NCI-H748 treated with DMSO at 0.1 percent for 48 hours (cell line): ENCODE measurements around the gene COQ8B.
"Not testable (repeated sequence)": the region's sequence is repeated elsewhere in the genome, so short reads cannot be mapped to it uniquely, and the experiment has no call there.

Experiments used
- DNase-seq: peaks from one replicate; lab custom pipeline; 2025; lab: John Stamatoyannopoulos, UW

COQ8B gene

DNA sequence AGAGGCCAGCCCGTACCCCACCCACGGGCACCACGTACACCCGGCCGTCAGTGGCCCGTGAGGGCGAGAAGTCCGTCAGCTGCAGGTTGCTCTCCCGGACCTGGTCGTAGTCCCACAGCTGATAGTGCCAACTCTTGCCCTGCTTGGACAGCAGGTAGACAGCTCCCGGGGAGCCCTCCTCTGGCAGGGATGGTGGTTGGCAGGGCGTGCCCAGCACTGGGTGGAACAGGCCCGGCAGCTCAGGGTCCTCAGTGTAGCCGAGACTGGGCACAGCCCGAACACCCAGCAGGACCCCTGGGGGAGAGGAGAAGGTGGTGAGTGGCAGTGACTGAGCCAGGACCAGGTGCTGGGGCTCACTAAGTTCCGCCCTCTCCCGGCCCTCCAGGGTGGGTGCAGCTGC lies 25.8 kb upstream of the COQ8B start:
- DNase-seq = no peak

DNA sequence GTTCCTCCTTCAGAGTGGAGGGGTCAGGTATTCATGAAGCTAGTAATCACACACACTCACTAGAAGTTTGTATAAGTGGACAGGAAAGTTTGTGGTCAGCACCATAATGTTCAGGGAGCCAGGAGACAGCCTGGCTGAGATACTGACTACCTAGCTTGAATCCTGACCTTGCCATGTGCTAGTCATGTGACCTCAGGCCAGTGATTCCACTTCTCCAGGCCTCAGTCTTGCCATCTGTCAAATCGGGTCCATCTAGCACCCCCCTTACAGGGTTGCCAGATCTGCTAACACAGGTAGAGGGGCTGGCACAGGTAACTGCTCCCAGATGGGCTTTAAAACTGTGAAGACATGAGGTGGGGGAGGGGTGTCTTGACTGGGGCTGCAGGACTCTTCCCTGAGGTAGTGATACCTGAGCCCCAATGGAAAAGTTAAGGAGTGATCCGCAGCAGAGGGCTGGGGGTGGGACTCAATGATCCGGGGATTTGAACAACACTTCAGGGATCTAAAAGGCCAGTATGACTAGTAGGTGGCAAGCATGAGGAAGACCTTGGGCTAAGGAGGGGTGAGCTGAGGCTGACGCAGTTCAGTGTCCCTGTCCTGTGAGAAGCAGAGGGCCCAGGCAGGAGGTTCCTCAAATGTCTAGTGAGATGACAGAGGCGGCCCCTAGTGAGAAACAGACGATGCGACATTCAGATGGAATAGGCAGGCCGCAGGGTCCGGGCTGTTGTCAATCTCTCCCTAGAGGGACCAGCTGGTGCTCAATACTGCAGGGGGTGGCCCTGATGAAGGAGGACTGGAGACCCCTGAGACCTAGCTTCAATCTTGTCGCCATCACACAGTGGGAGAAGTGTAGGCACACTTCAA lies 25.1 kb upstream of the COQ8B start:
- no peak for DNase-seq

DNA sequence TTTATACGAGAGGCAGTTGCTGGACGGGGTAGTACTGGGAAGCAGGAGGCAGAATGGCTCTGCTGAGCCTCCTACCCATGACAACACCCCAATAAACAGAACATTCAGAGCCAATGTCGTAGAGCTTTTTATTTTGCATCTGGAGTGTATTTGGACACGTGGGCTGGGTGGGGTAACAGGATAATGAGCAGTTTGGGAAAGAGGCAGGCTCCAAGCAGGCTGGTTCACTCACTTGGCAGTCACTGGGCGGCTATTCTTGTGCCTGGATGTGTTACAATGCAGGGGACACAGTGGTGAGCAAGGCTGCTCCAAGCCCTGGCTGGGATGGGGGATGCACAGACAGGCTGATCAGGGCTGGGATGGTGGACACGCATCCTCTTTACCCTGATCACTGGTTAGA lies 24.1 kb upstream of the COQ8B start:
- no peak for DNase-seq

DNA sequence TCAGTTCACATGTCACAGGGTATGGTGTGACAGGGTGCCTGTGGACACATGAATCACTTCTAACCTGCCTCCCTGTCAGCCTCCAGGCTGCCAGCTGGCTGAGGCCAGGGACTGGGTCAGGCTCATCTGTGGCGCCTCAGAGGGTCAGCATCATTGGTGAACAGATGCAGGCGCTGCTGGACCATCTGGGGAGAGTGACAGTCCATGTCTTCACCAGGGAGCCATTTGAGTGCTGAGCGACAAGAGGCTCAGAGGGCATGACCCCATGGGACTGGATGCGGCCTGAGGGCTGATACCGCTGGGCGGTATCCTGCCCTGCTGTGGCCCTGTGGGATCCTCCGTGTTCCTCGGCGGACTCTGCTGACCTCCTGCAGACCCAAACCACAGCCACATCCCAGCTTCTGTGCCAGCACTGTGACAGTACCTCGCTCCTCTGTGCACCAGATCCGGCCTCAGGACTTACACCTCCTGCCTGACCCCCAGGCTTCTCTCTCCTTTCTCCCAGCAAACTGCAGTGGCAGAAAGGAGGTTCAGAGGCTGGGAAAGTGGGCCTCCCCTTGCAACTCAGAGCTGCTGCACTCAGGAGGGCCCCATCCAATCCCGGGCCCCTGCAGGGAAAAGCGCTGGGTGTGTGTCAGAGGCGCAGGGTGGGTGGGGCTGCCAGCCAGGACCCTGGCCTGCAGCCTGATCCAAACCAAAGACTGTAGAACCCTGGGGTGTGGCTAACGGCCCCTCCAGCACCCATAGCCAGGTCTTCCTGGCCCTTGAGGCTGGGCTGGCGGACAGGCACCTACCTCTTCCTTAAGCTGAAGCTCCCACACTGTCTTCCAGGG lies 23.4 kb upstream of the COQ8B start:
- no peak for DNase-seq

DNA sequence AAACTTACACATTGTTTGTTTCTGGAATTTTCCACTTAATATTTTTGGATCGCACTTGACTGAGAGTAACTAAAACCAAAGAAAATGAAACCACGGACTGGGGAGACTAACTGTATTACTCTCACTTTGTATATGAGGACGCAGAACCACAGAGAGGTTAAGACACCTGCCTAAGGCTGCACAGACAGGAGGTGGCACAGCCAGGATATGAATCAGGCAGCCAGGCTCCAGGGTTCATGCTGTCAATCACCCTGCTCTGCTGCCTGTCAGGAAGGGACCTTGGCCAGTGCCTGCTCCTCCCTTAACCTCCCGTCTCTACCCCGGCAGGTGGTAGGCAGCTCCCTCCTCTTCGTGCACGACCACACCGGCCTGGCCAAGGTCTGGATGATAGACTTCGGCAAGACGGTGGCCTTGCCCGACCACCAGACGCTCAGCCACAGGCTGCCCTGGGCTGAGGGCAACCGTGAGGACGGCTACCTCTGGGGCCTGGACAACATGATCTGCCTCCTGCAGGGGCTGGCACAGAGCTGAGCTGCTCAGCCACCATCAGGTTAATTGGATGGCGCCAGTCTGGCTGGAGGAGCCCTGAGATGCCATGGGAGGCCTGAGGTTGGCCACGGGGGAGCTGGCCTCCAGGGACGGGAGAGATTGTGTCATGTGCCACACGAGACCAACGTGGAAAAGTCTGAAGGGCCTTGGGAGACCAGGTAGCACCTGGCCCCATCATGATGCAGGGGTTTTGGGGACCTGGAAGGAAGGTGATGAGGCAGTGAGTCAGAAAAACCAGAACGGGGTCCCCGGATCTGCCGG lies 22.5 kb upstream of the COQ8B start:
- DNase-seq = no peak

DNA sequence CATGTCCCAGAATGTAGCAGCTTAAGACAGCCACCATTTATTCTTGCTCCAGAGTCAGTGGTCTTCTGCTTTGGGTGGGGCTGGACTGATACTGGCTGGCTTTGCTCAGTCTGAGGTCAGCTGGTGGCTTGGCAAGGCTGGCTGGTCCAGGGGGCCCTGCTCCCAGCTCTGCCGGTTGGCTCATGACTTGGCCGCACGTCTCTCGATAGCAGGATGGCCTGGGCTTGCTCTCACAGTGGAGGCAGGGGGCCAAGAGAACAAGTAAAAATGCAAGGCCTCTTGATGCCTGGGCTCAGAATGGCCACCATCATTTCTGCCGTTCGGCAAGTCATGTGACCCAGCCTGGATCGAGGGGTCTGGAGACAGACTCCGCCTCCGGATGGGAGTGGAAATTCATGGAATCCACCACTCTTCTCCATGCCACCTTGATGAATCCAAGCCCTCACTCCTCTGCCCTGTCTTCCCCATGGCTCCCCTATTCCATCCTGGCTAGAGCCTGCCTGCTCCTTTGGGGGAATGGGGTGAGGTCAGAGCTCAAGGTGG lies 20.5 kb upstream of the COQ8B start:
- DNase-seq = no peak

DNA sequence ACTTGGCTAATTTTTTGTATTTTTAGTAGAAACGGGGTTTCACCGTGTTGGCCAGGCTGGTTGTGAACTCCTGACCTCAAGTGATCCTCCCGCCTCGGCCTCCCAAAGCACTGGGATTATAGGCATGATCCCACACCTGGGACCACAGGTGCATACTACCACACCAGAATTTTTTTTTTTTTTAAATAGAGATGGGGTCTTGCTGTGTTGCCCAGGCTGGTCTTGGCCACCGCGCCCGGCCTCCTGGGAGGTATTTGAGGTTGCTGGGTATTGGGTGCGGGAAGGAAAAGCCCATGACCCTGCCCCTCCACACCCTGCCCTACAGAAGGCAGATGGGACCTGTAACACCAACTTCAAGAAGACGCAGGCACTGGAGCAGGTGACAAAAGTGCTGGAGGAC lies 20.0 kb upstream of the COQ8B start:
- no peak for DNase-seq

DNA sequence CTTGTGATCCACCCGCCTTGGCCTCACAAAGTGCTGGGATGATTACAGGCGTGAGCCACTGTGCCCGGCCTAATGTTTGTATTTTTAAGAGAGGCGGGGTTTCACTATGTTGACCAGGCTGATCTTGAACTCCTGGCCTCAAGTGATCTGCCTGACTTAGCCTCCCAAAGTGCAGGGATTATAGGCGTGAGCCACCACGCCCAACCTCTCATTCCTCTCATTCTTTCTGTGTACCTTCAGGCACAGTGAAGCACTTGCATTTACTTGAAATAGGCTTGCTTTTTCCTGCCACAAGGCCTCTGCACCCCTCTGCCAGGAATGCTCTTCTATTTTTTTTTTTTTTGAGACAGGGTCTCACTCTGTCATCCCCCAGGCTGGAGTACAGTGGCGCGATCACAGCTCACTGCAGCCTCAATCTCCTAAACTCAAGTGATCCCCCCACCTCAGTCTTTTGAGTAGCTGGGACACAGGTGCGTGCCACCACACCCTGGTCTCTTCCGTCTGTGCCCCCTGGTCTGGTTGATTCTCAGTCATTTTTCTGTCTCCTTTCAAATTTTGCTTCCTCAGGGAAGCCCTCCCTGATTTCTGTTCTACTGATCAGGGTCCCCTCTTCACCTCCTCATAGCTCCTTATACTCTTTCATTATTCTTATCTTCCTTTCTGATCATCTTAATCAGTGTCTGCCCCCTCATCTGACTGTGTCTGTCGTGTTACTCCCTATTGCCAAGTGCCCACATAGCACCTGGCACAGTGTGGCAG lies 18.5 kb upstream of the COQ8B start:
- DNase-seq = no peak

DNA sequence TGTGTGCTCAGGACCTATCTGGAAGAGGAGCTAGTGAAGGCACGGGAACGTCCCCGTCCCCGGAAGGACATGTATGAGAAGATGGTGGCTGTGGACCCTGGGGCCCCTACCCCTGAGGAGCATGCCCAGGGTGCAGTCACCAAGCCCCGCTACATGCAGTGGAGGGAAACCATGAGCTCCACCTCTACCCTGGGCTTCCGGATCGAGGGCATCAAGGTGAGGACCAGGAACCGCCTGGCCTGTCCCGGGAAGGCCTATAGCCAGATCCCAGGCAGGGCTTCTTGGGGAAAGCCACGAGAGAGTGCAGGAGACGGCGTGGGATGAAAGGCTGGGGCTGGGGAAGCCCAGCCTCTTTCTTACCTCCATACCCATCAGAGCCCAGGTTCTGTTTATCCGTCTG lies 16.5 kb upstream of the COQ8B start:
- no peak for DNase-seq

DNA sequence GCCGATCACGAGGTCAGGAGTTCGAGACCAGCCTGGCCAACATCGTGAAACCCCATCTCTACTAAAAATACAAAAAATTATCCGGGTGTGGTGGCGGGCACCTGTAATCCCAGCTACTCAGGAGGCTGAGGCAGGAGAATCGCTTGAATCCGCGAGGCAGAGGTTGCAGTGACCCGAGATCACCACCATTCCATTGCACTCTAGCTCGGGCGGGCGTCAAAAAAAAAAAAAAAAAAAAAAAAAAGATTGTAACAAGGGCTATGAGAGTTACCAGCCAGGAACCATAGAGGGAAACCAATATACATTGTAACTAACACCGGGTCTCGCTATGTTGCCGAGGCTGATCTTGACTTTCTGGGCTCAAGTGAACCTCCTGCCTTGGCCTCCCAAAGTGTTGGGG lies 15.6 kb upstream of the COQ8B start:
- DNase-seq = not testable (repeated sequence)

DNA sequence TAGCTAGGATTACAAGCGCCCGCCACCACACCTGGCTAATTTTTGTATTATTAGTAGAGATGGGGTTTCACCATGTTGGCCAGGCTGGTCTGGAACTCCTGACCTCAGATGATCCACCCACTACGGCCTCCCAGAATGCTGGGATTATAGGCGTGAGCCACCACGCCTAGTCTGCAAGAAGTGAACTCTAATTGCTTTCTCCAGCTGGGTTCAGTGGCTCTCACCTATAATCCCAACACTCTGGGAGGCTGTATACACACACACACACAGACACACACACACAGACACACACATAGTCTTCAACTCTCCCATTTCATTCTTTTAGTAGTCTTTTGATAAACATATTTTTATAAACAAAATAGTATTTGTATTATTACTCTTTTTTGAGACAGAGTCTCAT lies 13.4 kb upstream of the COQ8B start:
- DNase-seq = not testable (repeated sequence)

DNA sequence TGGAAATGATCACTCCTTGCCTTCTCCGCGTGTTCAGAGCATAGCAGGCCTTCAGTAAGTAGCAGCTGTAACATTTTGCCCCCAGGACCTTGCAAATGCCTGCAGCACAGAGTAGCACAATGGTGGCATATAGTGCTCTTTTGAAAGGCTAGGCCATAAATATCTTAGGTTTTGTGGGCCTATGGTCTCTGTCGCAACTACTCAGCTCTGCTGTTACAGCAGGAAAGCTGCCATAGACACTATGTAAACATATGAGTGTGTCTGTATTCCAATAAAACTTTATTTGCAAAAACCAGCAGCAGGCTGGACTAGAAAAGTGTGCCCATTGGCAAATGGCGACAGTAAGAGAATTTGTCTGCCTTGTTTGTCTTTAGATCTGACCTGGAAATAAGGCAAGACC lies 9.6 kb upstream of the COQ8B start:
- no peak for DNase-seq

DNA sequence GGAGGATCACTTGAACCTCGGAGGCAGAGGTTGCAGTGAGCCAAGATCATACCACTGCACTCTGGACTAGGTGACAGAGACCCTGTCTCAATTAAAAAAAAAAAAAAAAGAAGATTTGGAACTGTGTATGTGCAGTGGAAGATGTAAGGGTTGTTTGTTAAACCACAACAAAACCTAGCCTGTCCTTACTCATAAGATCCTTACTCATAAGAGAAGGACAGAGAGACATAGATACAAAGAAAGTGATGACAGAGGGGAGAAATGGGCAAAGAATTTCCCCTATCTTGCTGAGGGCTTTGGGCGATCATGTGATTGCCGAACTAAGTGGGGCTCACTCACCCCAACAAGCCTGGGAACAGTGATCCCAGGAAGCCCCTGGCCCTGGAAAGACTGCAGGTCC lies 8.2 kb upstream of the COQ8B start:
- no peak for DNase-seq

DNA sequence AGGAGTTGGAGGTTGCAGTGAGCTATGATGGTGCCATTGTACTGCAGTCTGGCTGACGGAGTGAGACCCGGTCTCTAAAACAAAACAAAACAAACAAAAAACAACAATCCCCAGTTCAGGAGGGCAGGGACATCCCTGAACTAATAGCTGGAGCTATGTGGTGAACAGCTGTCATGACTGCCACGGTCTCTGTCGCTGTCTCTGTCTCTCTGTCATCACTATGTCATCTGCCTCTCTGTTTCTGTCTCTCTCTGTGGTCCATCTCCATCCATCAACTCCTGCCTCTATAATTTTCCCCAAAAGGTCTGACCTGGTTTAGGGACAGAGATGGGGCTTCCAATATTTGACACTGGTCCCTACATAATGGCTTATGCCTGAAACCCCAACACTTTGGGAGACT lies 7.6 kb upstream of the COQ8B start:
- no peak for DNase-seq

DNA sequence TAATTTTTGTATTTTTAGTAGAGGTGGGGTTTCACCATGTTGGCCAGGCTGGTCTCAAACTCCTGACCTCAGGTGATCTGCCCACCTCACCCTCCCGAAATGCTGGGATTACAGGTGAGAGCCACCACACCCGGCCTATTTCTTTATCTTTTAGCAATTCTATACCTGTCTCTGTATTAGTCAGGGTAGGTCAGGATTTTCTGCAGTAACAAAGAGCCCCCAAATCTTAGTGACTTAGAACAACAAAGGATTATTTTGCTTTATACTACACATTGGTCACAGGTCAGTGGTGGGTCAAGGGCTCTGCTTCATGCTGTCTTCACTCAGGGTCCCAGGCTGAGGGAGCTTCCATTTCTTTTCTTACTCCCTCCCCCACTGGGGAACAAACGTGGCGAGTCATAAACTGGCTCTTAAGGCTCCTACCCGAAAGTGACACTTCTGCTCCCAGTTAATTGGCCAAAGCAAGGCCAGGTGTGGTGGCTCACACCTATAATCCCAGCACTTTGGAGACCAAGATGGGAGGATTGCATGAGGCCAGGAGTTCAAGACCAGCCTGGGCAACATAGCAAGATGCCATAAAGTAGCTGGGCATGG lies 7.1 kb upstream of the COQ8B start:
- no peak for DNase-seq

DNA sequence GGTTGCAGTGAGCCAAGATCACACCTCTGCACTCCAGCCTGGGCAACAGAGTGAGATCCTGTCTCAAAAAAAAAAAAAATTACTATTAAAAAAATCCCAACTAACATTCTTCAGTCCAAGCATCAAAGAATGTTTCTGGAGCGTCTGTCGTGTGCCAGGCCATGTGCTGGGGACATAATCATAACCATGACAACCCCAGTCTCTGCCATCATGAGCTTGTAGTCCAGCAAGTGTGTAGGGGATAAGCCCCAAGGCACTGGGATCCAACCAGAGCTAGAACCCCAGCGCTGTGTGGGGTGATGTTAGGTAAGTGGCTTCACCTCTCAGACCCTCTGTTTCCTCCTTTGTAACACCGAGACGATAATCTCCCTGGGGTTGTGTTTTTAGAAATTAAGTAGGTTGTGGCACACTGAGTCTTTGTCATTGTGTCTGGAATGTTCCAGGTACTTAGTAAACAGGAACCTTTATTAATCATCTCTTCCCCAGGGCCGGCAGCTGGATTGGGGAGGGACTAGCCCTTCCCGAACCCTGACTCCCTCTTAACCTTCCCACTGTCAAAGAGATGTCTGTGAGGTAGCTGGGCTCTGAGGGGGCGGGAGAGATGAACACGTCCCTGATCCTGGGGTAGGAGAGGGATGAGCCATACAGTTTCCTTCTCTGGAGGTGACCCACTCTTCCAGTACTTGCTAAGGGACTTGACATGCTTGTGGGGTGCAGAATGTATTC lies 5.4 kb upstream of the COQ8B start:
- DNase-seq = no peak

DNA sequence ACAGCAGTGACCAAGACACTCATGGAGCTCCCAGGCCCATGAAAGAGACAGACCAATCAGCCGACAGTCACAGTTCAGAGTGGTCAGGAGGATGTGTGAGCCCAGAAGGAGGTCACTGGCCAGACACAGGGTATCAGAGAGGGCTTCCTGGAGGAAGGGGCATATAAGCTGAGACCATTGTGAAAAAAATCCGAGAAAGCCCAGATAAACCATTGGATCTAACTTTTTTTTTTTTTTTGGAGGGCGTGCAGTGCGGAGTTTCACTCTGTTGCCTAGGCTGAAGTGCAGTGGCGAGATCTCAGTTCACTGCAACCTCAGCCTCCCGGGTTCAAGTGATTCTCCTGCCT lies 4.4 kb upstream of the COQ8B start:
- no peak for DNase-seq

DNA sequence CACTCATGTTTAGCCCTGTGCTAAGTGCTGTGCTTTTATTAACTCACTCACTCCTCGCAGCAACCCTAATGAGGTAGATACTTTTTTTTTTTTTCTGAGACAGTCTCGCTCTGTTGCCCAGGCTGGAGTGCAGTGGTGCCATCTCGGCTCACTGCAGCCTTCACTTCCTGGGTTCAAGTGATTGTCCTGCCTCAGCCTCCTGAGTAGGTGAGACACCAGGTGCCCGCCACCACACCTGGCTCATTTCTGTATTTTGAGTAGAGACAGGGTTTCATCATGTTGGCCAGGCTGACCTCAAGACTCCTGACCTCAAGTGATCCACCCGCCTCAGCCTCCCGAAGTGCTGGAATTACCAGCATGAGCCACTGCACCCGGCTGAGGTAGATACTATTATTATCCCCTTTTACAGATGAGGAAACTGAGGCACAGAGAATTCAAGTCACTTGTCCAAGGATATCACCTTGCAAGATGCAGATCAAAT lies 2.8 kb upstream of the COQ8B start:
- DNase-seq = no peak

DNA sequence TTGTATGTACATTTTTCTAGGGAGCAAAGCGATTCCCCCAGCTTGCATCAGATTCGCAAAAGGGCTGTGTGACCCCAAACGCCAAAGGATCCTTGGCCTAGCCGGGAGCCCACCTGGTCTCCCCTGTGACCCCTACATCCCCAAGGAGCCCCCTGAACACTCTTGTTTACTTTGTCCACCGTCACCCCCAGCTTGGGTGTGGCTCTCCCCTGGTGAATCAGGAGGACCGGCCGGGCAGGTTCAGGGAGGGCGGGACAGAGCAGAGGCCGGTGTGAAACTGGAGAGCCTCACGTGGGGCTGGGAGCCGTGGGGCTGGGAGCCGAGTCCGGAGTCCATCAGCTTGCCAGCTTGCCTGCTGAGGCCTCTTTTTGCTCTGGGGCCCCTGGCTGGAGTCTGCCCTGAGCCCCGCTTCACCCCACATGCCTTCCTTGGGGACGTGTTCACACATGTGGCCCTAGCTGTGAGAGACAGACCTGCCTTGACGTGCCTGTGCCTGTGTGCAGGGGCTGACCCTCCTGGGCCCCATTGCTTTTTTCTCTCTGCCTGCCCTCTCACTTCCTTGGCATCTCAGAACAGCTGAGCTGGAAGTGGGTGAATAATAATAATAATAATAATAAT lies 2.2 kb upstream of the COQ8B start:
- peak; percentile 6 for DNase-seq
